HG03342 (cell line): ENCODE data around the gene SNX21.

Experiments used
- ATAC-seq: cut with Tn5 transposase; IDR thresholded peaks from one replicate; pipeline ENCODE4 v1.9.1; 2021; ENCODE audit warnings: mild to moderate bottlenecking, moderate library complexity; ENCODE audit not compliant: unreplicated experiment

Gene SNX21

GRCh38 chr20:45878076-45878761 lies 44.6 kb downstream of the SNX21 start:
- ATAC-seq: no peak

DNA sequence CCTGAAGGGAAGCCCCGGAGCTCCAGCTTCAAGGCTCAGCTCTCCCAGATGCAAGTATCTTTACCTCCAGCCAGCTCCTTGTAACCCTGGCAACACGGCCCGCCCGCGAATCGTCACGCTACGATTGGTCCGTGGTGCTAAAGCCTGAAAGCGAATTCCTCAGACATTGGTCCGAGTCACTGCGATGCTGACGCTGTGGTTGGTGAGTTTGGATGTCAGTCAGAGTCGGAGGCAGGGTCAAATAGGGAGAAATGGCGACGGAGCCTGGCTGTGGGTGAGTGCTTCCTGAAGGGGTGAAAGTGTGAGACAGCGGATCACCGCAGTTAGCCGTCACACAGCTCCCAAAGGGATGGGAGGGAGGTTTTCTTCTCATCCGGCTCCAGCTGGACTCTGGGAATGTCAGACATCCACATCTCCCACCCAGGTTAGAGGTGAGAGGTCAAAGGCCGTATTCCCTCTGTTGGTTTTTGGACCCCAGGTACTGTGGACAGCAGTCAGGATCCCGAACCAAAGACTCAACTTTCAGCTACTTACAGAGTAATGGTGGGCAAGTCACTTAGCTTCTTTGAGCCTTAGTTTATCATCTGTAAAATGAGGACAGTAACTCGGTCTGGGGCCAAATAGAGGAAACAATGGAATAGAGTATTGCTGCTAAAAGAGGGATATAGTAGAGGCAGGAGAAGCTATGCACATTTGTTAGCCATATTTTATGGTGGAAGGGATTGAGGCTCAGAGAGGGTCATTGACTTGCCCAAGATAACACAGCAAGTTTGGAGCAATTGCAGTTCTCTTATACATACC lies 47.6 kb downstream of the SNX21 start, which contains the start of gene ZSWIM1:
TSS of gene ZSWIM1 (plus strand) at position 240 of the 801 bp plus-strand sequence. CDS start 1,366 bp downstream, outside the sequence.
- peak; percentile 95 for ATAC-seq

- no peak for ATAC-seq
Measured at GRCh38 chr20:45882469-45883099, 49.0 kb downstream of the SNX21 start.

- no peak for ATAC-seq
Measured at GRCh38 chr20:45883100-45883469, 49.5 kb downstream of the SNX21 start.

DNA sequence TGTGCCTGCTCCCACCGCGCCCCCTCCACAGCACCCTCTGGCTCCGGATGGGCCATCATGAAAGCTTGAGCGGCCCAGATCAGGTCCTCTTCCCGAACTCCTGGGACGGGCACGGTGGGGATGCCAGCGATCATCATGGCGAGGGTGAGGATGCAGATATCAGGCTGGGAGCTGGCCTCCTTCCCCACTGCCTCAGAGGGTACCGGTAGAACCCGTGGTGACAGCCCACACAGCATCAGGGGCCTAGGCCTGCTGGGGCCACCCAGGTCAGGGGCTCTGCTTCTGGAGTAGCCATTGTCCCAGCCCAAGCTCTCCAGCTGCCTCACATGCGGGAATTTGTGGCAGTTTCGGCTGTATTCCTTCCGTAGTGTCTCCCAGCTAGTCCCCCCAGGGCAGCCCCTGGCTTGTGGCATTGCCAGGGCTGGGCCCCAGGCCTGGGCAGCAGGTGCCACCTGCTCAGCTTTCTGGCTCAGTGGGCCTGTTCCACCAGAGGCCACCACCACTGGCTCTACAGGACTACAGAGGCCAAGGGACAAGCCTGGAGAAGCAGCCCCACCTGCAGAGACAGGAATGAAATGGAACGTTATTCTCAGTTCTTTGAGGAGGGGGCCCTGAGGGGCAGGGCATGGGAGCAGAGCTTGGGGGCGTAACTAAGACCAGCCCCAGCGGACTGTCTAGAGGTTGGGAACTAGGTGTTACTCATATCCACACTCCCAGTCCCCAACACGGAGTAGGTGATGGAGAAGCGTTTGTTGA lies 53.2 kb downstream of the SNX21 start:
- ATAC-seq: no peak

DNA sequence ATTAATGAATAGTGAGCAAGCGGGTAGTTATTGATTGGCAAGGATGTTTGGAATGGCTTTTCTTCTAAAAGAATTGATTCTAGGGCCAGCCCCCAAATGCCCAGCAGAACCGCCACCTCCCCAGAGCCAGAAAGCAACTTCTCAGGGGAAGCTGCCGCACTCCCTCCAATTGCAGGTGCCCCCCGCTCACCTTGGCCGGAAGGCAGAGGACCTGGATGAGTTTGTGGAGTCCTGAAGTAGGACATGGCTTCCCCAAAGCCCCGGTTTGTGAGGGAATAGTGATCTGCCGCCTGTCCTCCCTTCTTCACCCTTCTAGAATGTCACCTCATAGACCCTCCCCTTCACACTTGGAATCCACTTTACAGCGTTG lies 53.7 kb downstream of the SNX21 start, which contains the start of gene SPATA25:
TSS of gene SPATA25 (minus strand) at position 277 of the 370 bp plus-strand sequence. CDS start at position 245, 32 bp downstream.
- ATAC-seq: no peak

GRCh38 chr20:45888681-45889080 lies 55.1 kb downstream of the SNX21 start:
- ATAC-seq: no peak

DNA sequence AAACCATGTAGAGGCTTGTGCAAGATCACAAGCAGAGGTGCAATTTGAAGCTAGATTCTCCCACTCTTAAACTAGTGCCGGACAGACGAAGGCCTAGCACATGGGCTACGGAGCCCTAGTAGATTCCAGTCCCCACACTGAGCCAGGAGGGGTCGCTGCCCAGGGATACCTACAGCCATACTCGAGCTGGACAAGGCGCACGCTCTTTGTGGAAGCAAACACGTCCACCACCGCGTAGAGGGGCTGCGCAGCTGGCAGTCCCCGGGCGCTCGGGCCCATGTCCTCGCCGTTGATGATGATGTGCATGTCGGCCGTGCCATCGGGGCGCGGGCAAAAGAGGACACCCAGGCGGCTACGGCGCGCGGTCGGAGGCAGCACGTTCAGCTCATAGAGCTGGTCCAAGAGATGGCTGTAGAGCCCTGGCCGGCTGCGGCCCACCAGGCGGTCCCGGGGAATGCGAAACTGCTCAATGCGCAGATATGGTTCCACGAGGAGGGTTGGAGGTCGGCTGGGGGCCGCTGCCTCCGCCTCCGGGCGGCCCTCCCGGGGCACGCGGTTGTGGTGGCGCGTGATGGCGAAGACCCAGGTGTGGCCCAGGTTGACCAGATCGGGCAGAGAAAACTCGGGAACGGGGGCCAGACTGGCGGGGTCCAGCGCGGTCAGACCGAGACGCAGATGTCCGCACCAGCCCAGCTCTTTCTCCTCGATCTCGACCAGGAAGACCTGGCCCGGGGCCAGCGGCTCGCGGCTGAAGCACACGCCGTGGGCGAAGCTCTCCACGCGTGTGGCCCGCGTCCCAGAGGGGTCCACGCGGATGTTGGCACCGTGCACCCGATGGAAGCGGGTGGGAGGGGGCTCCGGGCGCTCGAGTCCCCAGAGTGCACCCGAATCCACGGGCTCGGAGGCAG lies 56.7 kb downstream of the SNX21 start:
- no peak for ATAC-seq

DNA sequence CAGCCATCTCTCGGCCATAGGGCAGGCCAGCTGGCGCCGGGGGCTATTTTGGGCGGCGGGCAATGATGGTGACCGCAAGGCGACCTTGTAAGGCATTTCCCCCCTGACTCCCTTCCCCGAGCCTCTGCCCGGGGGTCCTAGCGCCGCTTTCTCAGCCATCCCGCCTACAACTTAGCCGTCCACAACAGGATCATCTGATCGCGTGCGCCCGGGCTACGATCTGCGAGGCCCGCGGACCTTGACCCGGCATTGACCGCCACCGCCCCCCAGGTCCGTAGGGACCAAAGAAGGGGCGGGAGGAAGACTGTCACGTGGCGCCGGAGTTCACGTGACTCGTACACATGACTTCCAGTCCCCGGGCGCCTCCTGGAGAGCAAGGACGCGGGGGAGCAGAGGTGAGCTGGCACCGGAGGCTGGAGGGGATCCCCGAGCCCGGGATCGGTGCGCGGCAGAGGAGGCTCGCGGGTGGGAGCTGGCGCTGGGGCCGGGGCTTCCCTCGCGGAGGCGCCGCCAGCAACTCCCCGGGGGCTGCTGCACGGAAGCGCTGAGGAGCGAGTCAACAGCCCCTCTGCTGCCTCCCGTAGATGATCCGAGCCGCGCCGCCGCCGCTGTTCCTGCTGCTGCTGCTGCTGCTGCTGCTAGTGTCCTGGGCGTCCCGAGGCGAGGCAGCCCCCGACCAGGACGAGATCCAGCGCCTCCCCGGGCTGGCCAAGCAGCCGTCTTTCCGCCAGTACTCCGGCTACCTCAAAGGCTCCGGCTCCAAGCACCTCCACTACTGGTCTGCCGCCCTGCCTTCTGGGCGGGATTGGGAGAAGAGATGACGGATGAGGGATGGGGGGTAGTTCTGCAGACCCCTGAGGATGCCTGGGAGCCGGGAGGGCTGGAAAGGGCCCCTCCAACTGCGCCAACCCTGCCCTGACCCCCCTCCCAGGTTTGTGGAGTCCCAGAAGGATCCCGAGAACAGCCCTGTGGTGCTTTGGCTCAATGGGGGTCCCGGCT lies 57.7 kb downstream of the SNX21 start, which contains the start of the genes CTSA and NEURL2:
TSS of gene CTSA (plus strand) at position 351 of the 999 bp plus-strand sequence. CDS start at position 585, 234 bp downstream.
TSS of gene NEURL2 (minus strand) at position 224 of the 999 bp plus-strand sequence. CDS start at position 7, 217 bp downstream.
- ATAC-seq: peak; percentile 68

DNA sequence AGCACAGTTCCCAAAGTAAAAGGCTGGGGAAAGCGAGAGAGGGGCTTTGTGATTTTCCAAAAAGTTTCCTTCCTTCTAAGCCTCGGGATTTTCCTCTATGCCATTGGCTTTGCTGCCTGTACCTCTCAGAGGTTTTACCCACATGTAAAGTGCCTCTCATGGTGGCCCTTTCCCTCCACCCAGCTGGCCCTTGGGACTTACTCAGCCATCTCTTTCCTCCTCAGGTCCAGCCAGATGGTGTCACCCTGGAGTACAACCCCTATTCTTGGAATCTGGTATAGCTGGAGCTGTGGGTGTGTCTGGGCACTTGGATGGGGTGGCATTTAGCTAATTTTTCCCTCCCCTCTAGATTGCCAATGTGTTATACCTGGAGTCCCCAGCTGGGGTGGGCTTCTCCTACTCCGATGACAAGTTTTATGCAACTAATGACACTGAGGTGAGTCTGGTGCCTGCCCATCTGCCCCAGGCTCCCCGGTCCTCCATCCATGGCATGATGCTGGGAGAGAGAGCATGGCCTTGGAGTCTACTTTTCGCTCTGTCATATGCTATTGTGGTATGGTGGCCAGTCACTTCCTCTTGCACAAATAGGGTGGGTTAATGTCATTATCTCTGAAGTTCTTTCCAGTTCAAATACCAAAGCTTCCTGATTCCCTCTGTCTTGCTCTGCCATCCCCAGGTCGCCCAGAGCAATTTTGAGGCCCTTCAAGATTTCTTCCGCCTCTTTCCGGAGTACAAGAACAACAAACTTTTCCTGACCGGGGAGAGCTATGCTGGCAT lies 58.6 kb downstream of the SNX21 start:
- no peak for ATAC-seq
